Trophoblast cell (in vitro differentiated cells and primary cell): ENCODE measurements around the gene CKS2.

Source experiments
- DNase-seq, 2 donors: peaks; one replicate each; pipeline ENCODE4 v3.0.0-alpha.2; 2016
- H2AFZ ChIP-seq: 2 replicates; pipeline ENCODE4 v1.6.1; 2013; ENCODE audit warnings: low read length, moderate library complexity, mild to moderate bottlenecking; ENCODE audit not compliant: insufficient read depth, poor library complexity
- H2AK5ac ChIP-seq: 2 replicates; pipeline ENCODE4 v1.6.1; 2013; ENCODE audit warnings: mild to moderate bottlenecking, low read length
- H2BK120ac ChIP-seq: 2 replicates; pipeline ENCODE4 v1.6.1; 2013; ENCODE audit warnings: low read length, mild to moderate bottlenecking, moderate library complexity; ENCODE audit not compliant: insufficient read depth, poor library complexity
- H2BK12ac ChIP-seq: 2 replicates; pipeline ENCODE4 v1.6.1; 2013; ENCODE audit warnings: mild to moderate bottlenecking, low read length, moderate library complexity
- H2BK5ac ChIP-seq: 2 replicates; pipeline ENCODE4 v1.6.1; 2013; ENCODE audit warnings: low read length, low read depth, moderate library complexity, mild to moderate bottlenecking; ENCODE audit not compliant: poor library complexity
- H3K14ac ChIP-seq: 2 replicates; pipeline ENCODE4 v1.6.1; 2013; ENCODE audit warnings: mild to moderate bottlenecking, low read length
- H3K18ac ChIP-seq: 2 replicates; pipeline ENCODE4 v1.6.1; 2013; ENCODE audit warnings: mild to moderate bottlenecking, low read length
- H3K23ac ChIP-seq: 2 replicates; pipeline ENCODE4 v1.6.1; 2013; ENCODE audit warnings: low read length
- H3K27ac ChIP-seq: 2 replicates; pipeline ENCODE4 v1.5.1; 2013; ENCODE audit warnings: low read depth, mild to moderate bottlenecking, inconsistent platforms, low read length, moderate library complexity
- H3K27me3 ChIP-seq: 2 replicates; pipeline ENCODE4 v1.6.1; 2013; ENCODE audit warnings: inconsistent platforms, mild to moderate bottlenecking, low read length, moderate library complexity; ENCODE audit not compliant: insufficient read depth
- H3K36me3 ChIP-seq, 2 experiments: 1 replicate in 1 of 2; 2 replicates in 1 of 2; pipeline ENCODE4 v1.6.1; 2013; ENCODE audit warnings: low read length in 2 of 2, mild to moderate bottlenecking in 2 of 2, moderate library complexity in 1 of 2; ENCODE audit not compliant: insufficient read depth in 2 of 2, control insufficient read depth in 1 of 2
- H3K4ac ChIP-seq: 2 replicates; pipeline ENCODE4 v1.6.1; 2013; ENCODE audit warnings: low read depth, mild to moderate bottlenecking, low read length, moderate library complexity
- H3K4me1 ChIP-seq, 2 experiments: 1 replicate in 1 of 2; 2 replicates in 1 of 2; pipeline ENCODE4 v1.6.1; 2013; ENCODE audit warnings: low read length in 2 of 2, mild to moderate bottlenecking in 2 of 2, moderate library complexity in 1 of 2; ENCODE audit not compliant: insufficient read depth in 2 of 2, control insufficient read depth in 1 of 2
- H3K4me2 ChIP-seq: 2 replicates; pipeline ENCODE4 v1.6.1; 2013; ENCODE audit warnings: inconsistent platforms, mild to moderate bottlenecking, low read length, moderate library complexity
- H3K4me3 ChIP-seq: 2 replicates; pipeline ENCODE4 v1.5.1; 2013; ENCODE audit warnings: mild to moderate bottlenecking, low read depth, low read length, inconsistent platforms
- H3K79me1 ChIP-seq: one replicate; pipeline ENCODE4 v1.6.1; 2013; ENCODE audit warnings: low read length
- H3K79me2 ChIP-seq: 2 replicates; pipeline ENCODE4 v1.6.1; 2013; ENCODE audit warnings: low read length, mild to moderate bottlenecking; ENCODE audit not compliant: control insufficient read depth, insufficient read depth, poor library complexity
- H3K9ac ChIP-seq: 2 replicates; pipeline ENCODE4 v1.6.1; 2013; ENCODE audit warnings: mild to moderate bottlenecking, low read length
- H3K9me3 ChIP-seq: 2 replicates; pipeline ENCODE4 v1.6.1; 2013; ENCODE audit warnings: low read depth, mild to moderate bottlenecking, control low read depth, inconsistent platforms, low read length; ENCODE audit not compliant: insufficient read depth
- H4K12ac ChIP-seq: 2 replicates; pipeline ENCODE4 v1.6.1; 2013; ENCODE audit warnings: low read depth, mild to moderate bottlenecking, low read length, moderate library complexity
- H4K8ac ChIP-seq: 2 replicates; pipeline ENCODE4 v1.6.1; 2013; ENCODE audit warnings: low read depth, mild to moderate bottlenecking, low read length, moderate library complexity
- H4K91ac ChIP-seq: one replicate; pipeline ENCODE4 v1.6.1; 2013; ENCODE audit warnings: low read depth, mild to moderate bottlenecking, low read length, moderate library complexity
- WGBS: extraction: QIAGEN DNeasy Blood & Tissue Kit; methylation state at CpG from one replicate; pipeline ENCODE4 v1.1.7; 2013; ENCODE audit warnings: missing lambda C conversion rate; ENCODE audit not compliant: insufficient read length, insufficient coverage; ENCODE audit errors: extremely low coverage; 5-methylcytosine and 5-hydroxymethylcytosine counted together

Gene CKS2

DNA sequence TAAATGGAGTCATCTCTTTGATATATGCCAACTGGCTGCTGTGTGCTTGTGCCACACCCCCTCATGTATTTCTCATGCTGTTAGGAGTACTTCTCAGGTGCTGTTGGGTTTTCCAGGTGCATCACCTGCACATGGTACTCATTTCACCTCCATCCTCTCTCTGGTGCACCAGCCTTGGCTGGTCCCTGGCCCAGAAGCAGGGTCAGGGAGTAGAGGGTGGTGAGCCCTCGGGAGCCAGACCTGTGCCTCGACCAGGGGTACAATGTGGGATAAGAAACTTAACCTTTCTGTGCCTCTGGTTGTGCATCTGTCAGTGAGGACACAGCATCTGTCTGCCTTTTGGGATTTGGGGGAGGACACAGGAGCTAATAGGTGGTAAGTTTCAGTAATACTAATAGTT is 45.8 kb downstream of the CKS2 start:
- no peak overlapping the region for H3K4me3 ChIP-seq
- H3K27ac ChIP-seq, result no peak overlapping the region
- WGBS, result no CpG with 5 or more reads among the region's 2 CpGs

DNA sequence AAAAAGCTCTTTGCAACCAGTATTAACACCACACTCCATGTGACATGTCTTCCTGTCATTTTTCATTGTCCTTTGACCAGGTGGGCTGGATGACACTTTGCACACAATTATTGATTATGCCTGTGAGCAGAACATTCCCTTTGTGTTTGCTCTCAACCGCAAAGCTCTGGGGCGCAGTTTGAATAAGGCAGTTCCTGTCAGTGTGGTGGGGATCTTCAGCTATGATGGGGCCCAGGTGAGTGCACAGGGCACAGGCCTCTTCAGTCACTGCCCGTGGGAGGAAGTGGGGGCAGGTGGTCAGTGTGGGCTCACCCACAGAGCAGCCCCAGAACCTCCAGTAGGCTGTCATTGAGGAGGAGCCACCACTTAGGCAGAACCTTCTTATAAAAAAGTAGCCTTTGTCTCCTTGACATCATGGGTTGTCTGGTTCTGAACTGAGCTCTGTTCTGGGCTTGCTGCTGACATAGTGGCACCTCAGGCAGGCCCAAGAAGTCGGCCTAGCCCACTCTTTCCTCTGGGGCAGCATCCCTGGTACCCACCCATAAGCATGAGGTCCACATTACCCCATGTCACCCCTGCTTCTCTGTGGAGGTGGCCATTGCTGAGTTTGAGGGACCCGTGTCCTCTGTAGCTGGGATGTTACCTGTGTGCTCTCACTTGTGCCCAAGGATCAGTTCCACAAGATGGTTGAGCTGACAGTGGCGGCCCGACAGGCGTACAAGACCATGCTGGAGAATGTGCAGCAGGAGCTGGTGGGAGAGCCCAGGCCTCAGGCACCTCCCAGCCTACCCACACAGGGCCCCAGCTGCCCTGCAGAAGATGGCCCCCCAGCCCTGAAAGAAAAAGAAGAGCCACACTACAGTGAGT is 46.6 kb downstream of the CKS2 start:
- no peak overlapping the region for H3K4ac ChIP-seq
- H3K9ac ChIP-seq, result no peak overlapping the region
- no peak overlapping the region for H3K4me2 ChIP-seq
- H2BK5ac ChIP-seq, result no peak overlapping the region
- no peak overlapping the region for H2AFZ ChIP-seq
- H3K79me1 ChIP-seq, result no peaks in the 10 kb centered on the region
- no peak overlapping the region for H4K12ac ChIP-seq
- H3K14ac ChIP-seq, result no peak overlapping the region
- no peak overlapping the region for H3K27ac ChIP-seq
- DNase-seq, result no peak
- no CpG with 5 or more reads among the region's 8 CpGs for WGBS
- H3K23ac ChIP-seq, result no peak overlapping the region
- H3K4me3 ChIP-seq, result no peak overlapping the region
- H3K36me3 ChIP-seq, result peaks cover 49 to 75% of the 10 kb centered on the region in 2 experiments
- no peak overlapping the region for H2AK5ac ChIP-seq
- H3K9me3 ChIP-seq, result peaks cover 5% of the 10 kb centered on the region
- peaks cover 0 to 2% of the 10 kb centered on the region in 2 experiments for H3K4me1 ChIP-seq
- no peak overlapping the region for H4K91ac ChIP-seq
- H3K79me2 ChIP-seq, result no peaks in the 10 kb centered on the region
- H4K8ac ChIP-seq, result no peak overlapping the region
- H2BK120ac ChIP-seq, result no peak overlapping the region
- no peak overlapping the region for H3K18ac ChIP-seq
- H2BK12ac ChIP-seq, result no peak overlapping the region
- H3K27me3 ChIP-seq, result no peaks in the 10 kb centered on the region

More for the DNA sequence above, 45.8 kb downstream of the CKS2 start:
- H2BK12ac ChIP-seq, result no peak overlapping the region
- peaks cover 49 to 74% of the 10 kb centered on the region in 2 experiments for H3K36me3 ChIP-seq
- H3K27me3 ChIP-seq, result no peaks in the 10 kb centered on the region
- no peak overlapping the region for H4K12ac ChIP-seq
- H3K4me2 ChIP-seq, result no peak overlapping the region
- H3K79me1 ChIP-seq, result no peaks in the 10 kb centered on the region
- no peak overlapping the region for H3K4ac ChIP-seq
- no peak overlapping the region for H2AFZ ChIP-seq
- no peak overlapping the region for H2BK5ac ChIP-seq
- H3K18ac ChIP-seq, result no peak overlapping the region
- H3K9ac ChIP-seq, result no peak overlapping the region
- H3K23ac ChIP-seq, result no peak overlapping the region
- DNase-seq, result no peak
- H3K79me2 ChIP-seq, result no peaks in the 10 kb centered on the region
- no peak overlapping the region for H4K91ac ChIP-seq
- no peak overlapping the region for H2BK120ac ChIP-seq
- H2AK5ac ChIP-seq, result no peak overlapping the region
- peaks cover 0 to 2% of the 10 kb centered on the region in 2 experiments for H3K4me1 ChIP-seq
- peaks cover 3% of the 10 kb centered on the region for H3K9me3 ChIP-seq
- H3K14ac ChIP-seq, result no peak overlapping the region
- no peak overlapping the region for H4K8ac ChIP-seq

DNA sequence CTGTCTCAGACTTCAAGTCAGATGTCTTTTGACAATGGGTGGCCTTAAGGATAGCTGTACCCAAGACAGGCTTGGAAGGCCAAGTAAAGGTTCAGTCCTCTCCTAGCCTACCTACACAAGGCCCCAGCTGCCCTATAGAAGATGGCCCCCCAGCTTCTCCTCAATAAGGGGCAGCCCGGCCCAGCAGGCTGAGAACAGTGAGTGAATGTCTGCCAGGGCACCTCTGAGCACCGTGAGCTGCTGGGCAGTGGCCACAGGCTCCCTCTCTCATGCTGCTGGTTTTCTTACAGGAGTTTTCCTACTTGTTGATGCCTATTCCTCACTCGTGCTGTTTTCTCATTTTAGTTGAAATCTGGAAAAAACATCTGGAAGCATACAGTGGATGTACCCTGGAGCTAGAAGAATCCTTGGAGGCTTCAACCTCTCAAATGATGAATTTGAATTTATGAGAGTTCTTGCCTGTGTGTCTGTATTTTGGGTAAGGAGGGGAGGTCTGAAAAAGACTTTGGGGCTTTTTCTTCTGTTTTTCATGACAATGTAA is 47.5 kb downstream of the CKS2 start:
- Histone ChIP-seq H3K14ac (no peak overlapping the region), H3K79me1 (no peaks in the 10 kb centered on the region), H3K4ac (no peak overlapping the region), H2BK12ac (no peak overlapping the region), H3K27me3 (no peaks in the 10 kb centered on the region), H4K91ac (no peak overlapping the region), H2AFZ (no peak overlapping the region), H2AK5ac (no peak overlapping the region), H3K4me3 (no peak overlapping the region), H3K9ac (no peak overlapping the region), H3K79me2 (no peaks in the 10 kb centered on the region), H3K18ac (no peak overlapping the region), H2BK5ac (no peak overlapping the region), H3K4me1 (peaks cover 0 to 2% of the 10 kb centered on the region in 2 experiments), H3K4me2 (no peak overlapping the region), H4K8ac (no peak overlapping the region), H4K12ac (no peak overlapping the region), H3K36me3 (peaks cover 47 to 68% of the 10 kb centered on the region in 2 experiments), H2BK120ac (no peak overlapping the region), H3K23ac (no peak overlapping the region), H3K9me3 (peaks cover 3% of the 10 kb centered on the region), H3K27ac (no peak overlapping the region)
- no CpG with 5 or more reads among the region's 3 CpGs for WGBS
- DNase-seq, result no peak

DNA sequence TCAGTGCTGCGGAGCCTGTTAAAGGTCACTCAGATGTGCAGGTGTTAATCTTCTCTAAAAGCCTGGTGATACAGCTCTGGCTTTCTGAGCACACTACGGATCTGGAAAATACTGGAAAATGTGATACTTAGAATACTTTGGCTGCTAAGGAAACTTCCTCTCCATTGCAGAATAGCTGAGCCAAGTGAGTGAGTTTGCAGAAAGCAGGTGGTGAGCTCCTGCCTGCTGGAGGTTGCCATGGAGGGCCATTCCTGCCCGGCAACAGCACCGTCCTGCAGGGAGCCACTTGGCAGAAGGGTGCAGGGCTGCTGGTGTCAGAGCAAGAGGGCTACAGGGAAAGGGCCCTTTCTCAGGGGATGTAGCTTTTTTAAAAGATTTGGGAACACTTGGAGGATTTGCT is 48.0 kb downstream of the CKS2 start:
- H3K18ac ChIP-seq, result no peak overlapping the region
- H3K4me2 ChIP-seq, result no peak overlapping the region
- H3K4me3 ChIP-seq, result no peak overlapping the region
- no peak overlapping the region for H2BK5ac ChIP-seq
- no peak overlapping the region for H3K4ac ChIP-seq
- H3K14ac ChIP-seq, result no peak overlapping the region
- no peak overlapping the region for H2AFZ ChIP-seq
- H3K9me3 ChIP-seq, result peaks cover 4% of the 10 kb centered on the region
- H4K91ac ChIP-seq, result no peak overlapping the region
- no peak overlapping the region for H3K27ac ChIP-seq
- H4K8ac ChIP-seq, result no peak overlapping the region
- no peak for DNase-seq
- H4K12ac ChIP-seq, result no peak overlapping the region
- H3K79me2 ChIP-seq, result no peaks in the 10 kb centered on the region
- no peaks in the 10 kb centered on the region for H3K27me3 ChIP-seq
- H3K79me1 ChIP-seq, result no peaks in the 10 kb centered on the region
- H3K23ac ChIP-seq, result no peak overlapping the region
- H3K36me3 ChIP-seq, result peaks cover 48 to 70% of the 10 kb centered on the region in 2 experiments
- H3K4me1 ChIP-seq, result peaks cover 0 to 2% of the 10 kb centered on the region in 2 experiments
- H2BK120ac ChIP-seq, result no peak overlapping the region
- H2BK12ac ChIP-seq, result no peak overlapping the region
- WGBS, result no CpG with 5 or more reads among the region's 4 CpGs
- H3K9ac ChIP-seq, result no peak overlapping the region
- no peak overlapping the region for H2AK5ac ChIP-seq
